ENCODE results near the gene TNFRSF8.

The TNFRSF8 gene

DNA sequence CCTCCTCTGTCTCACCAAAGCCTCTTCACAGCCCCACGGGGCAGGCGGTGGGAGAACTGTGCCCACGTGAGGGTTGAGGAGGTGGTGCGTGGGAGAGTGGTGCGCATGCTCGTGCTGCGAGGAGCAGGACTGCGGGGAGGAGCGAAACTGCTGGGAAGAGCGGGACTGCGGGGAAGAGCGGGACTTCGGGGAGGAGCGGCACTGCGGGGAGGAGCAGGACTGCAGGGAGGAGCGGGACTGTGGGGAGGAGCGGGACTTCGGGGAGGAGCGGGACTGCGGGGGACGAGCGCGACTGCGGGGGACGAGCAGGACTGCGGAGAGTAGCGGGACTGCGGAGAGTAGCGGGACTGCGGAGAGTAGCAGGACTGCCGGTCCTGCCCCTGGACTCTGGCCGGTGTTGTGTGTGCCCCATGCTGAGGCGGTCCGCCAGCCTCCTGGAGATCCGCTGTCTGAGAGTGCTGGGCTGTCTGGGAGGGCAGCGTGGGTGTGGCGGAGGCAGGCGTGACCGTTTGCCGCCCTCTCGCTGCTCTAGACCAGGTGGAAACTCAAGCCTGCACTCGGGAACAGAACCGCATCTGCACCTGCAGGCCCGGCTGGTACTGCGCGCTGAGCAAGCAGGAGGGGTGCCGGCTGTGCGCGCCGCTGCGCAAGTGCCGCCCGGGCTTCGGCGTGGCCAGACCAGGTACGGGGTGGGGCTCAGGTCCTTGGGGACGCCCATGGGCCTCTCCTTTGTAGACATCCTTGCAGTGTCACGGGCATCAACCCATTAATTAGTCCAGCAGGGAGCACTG lies 128.3 kb downstream of the TNFRSF8 start:
- no peak for DNase-seq (ENCODE audit: low read depth)
